H9 (cell line): ENCODE data around the gene ASCC2. TPM values are rescaled to one million over a fixed set of nuclear protein-coding genes. Genes with fewer than 3 reads are reported as not detected.

ENCODE experiments used
- DNase-seq: peaks from one replicate; pipeline ENCODE4 v3.0.0-alpha.2; 2017
- H2AFZ ChIP-seq: one replicate; pipeline ENCODE4 v1.6.1; 2013; ENCODE audit warnings: mild to moderate bottlenecking, low read length, control low read depth, moderate library complexity
- H2AK5ac ChIP-seq: 2 replicates; pipeline ENCODE4 v1.6.1; 2013; ENCODE audit warnings: low read length, control low read depth, mixed read lengths; ENCODE audit not compliant: insufficient read length
- H2BK120ac ChIP-seq: one replicate; pipeline ENCODE4 v1.6.1; 2013; ENCODE audit warnings: low read depth, mild to moderate bottlenecking, low read length, control low read depth, inconsistent platforms; ENCODE audit not compliant: poor library complexity, severe bottlenecking
- H2BK12ac ChIP-seq: 2 replicates; pipeline ENCODE4 v1.6.1; 2013; ENCODE audit warnings: low read length, control low read depth, mixed read lengths, low read depth; ENCODE audit not compliant: insufficient read length
- H2BK15ac ChIP-seq: 2 replicates; pipeline ENCODE4 v1.6.1; 2013; ENCODE audit warnings: low read depth, low read length, control low read depth
- H2BK20ac ChIP-seq: one replicate; pipeline ENCODE4 v1.6.1; 2013; ENCODE audit warnings: low read depth, mild to moderate bottlenecking, low read length, control low read depth, inconsistent platforms; ENCODE audit not compliant: poor library complexity, severe bottlenecking
- H2BK5ac ChIP-seq: 2 replicates; pipeline ENCODE4 v1.6.1; 2013; ENCODE audit warnings: low read length, control low read depth, mixed read lengths; ENCODE audit not compliant: insufficient read length
- H3K14ac ChIP-seq: 2 replicates; pipeline ENCODE4 v1.6.1; 2013; ENCODE audit warnings: low read length, control low read depth; ENCODE audit not compliant: insufficient read depth
- H3K18ac ChIP-seq: 2 replicates; pipeline ENCODE4 v1.6.1; 2013; ENCODE audit warnings: low read depth, mild to moderate bottlenecking, mixed read lengths, low read length, control low read depth; ENCODE audit not compliant: insufficient read length
- H3K23ac ChIP-seq: 2 replicates; pipeline ENCODE4 v1.6.1; 2013; ENCODE audit warnings: low read length, control low read depth, mixed read lengths, low read depth; ENCODE audit not compliant: insufficient read length
- H3K23me2 ChIP-seq: 2 replicates; pipeline ENCODE4 v1.6.1; 2013; ENCODE audit warnings: low read depth, mild to moderate bottlenecking, mixed read lengths, low read length, control low read depth; ENCODE audit not compliant: insufficient read length, poor library complexity, severe bottlenecking
- H3K27ac ChIP-seq: 2 replicates; pipeline ENCODE4 v1.5.1; 2013; ENCODE audit warnings: low read length, control low read depth, mixed read lengths, low read depth; ENCODE audit not compliant: insufficient read length
- H3K27me3 ChIP-seq: 2 replicates; pipeline ENCODE4 v1.6.1; 2013; ENCODE audit warnings: low read length, control low read depth, inconsistent platforms; ENCODE audit not compliant: insufficient read depth
- H3K4ac ChIP-seq: 2 replicates; pipeline ENCODE4 v1.6.1; 2013; ENCODE audit warnings: low read depth, mild to moderate bottlenecking, control low read depth, inconsistent platforms, low read length, moderate library complexity
- H3K4me1 ChIP-seq: 2 replicates; pipeline ENCODE4 v1.6.1; 2013; ENCODE audit warnings: low read length, control low read depth, inconsistent platforms; ENCODE audit not compliant: insufficient read depth
- H3K4me2 ChIP-seq: 2 replicates; pipeline ENCODE4 v1.6.1; 2013; ENCODE audit warnings: low read length, control low read depth, mixed read lengths; ENCODE audit not compliant: insufficient read length, insufficient read depth
- H3K56ac ChIP-seq: 2 replicates; pipeline ENCODE4 v1.6.1; 2013; ENCODE audit warnings: low read depth, mild to moderate bottlenecking, mixed read lengths, low read length, control low read depth; ENCODE audit not compliant: insufficient read length
- H3K79me1 ChIP-seq: 2 replicates; pipeline ENCODE4 v1.6.1; 2013; ENCODE audit warnings: low read depth, mild to moderate bottlenecking, moderate library complexity, low read length, control low read depth, inconsistent platforms; ENCODE audit not compliant: insufficient read depth, poor library complexity, severe bottlenecking
- H3K79me2 ChIP-seq: 2 replicates; pipeline ENCODE4 v1.6.1; 2013; ENCODE audit warnings: low read length, control low read depth, inconsistent platforms; ENCODE audit not compliant: insufficient read depth
- H3K9ac ChIP-seq: 2 replicates; pipeline ENCODE4 v1.6.1; 2013; ENCODE audit warnings: low read length, control low read depth, mixed read lengths; ENCODE audit not compliant: insufficient read length; ENCODE audit errors: extremely low read depth
- H3K9me3 ChIP-seq: one replicate; pipeline ENCODE4 v1.6.1; 2013; ENCODE audit warnings: low read depth, low read length, inconsistent platforms; ENCODE audit not compliant: control insufficient read depth
- H3T11ph ChIP-seq: one replicate; pipeline ENCODE4 v1.6.1; 2013; ENCODE audit warnings: mild to moderate bottlenecking, low read length, control low read depth, inconsistent platforms
- H4K20me1 ChIP-seq: one replicate; pipeline ENCODE4 v1.6.1; 2013; ENCODE audit not compliant: control insufficient read depth, insufficient read length, insufficient read depth
- H4K5ac ChIP-seq: 2 replicates; pipeline ENCODE4 v1.6.1; 2013; ENCODE audit warnings: low read depth, mild to moderate bottlenecking, mixed read lengths, low read length, control low read depth; ENCODE audit not compliant: insufficient read length
- H4K8ac ChIP-seq: replicated peaks from 2 replicates; pipeline ENCODE4 v1.6.1; 2013; ENCODE audit warnings: low read length, control low read depth, mixed read lengths, low read depth; ENCODE audit not compliant: insufficient read length
- H4K91ac ChIP-seq: 2 replicates; pipeline ENCODE4 v1.6.1; 2013; ENCODE audit warnings: low read depth, mild to moderate bottlenecking, moderate library complexity, mixed read lengths, low read length, control low read depth; ENCODE audit not compliant: insufficient read length
- H3K27ac Mint-ChIP-seq, 3 experiments: 2 replicates in 2 of 3; 3 replicates in 1 of 3; pipeline ENCODE4 v1.8.0; 2020 to 2021; ENCODE audit warnings: mixed read lengths in 3 of 3, mild to moderate bottlenecking in 1 of 3, moderate library complexity in 1 of 3
- H3K27me3 Mint-ChIP-seq: 2 replicates; pipeline ENCODE4 v1.8.0; 2021; ENCODE audit warnings: low read depth, mild to moderate bottlenecking, moderate library complexity, mixed read lengths
- H3K36me3 Mint-ChIP-seq, 3 experiments: 2 replicates in 2 of 3; 3 replicates in 1 of 3; pipeline ENCODE4 v1.8.0; 2020 to 2021; ENCODE audit warnings: low read depth in 3 of 3, mixed read lengths in 3 of 3; ENCODE audit not compliant: insufficient read depth in 1 of 3
- H3K4me1 Mint-ChIP-seq, 2 experiments: 2 replicates each; pipeline ENCODE4 v1.8.0; 2020; ENCODE audit warnings: mixed read lengths in 2 of 2
- H3K4me3 Mint-ChIP-seq, 2 experiments: 2 replicates in 1 of 2; 3 replicates in 1 of 2; pipeline ENCODE4 v1.8.0; 2020 to 2021; ENCODE audit warnings: mild to moderate bottlenecking in 2 of 2, mixed read lengths in 2 of 2, moderate library complexity in 1 of 2
- H3K9me3 Mint-ChIP-seq, 2 experiments: 2 replicates in 1 of 2; 3 replicates in 1 of 2; pipeline ENCODE4 v1.8.0; 2020; ENCODE audit warnings: mild to moderate bottlenecking in 2 of 2, mixed read lengths in 2 of 2, moderate library complexity in 1 of 2
- WGBS: extraction: QIAGEN DNeasy Blood & Tissue Kit; methylation state at CpG from one replicate; pipeline ENCODE4 v1.1.7; 2013; ENCODE audit warnings: missing lambda C conversion rate, low lambda C conversion rate, mixed read lengths; ENCODE audit not compliant: insufficient read length; ENCODE audit errors: extremely low coverage; 5-methylcytosine and 5-hydroxymethylcytosine counted together
- total RNA-seq: library from RNA; stranded (reverse); gene quantifications from 2 replicates; pipeline ENCODE4 v1.2.1, GENCODE V29; 2021
- TF ChIP-seq, protein P1 (sequence below): fragments of 200-600 bp; sonication (generic); conservative IDR thresholded peaks from 3 replicates; pipeline ENCODE4 v1.8.0; 2021; ENCODE audit warnings: antibody characterized with exemption, mild to moderate bottlenecking

The ASCC2 gene
- total RNA-seq, 1 experiment from 2014 or later: 48.2 TPM

DNA sequence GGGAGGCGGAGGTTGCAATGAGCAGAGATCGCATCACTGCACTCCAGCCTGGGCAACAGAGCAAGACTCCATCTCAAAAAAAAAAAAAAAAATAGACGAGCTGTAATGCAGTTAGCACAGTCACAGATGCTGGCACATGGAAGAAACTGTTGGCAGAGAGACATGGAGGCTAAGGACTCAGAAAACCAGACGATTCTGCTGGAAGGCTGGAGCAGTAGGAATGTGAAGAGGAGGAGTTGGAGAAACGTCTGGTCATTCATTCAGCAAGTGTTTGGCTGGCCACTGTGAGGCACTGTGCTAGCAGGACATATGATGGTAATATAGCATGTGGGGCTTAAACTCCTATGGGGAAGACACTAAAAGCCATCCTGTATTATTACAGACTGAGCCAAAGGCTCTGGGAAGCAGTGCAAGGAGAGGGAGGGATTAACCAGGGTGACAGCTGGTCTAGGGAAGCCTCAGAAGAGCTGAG lies 65.9 kb downstream of the ASCC2 start:
- Histone ChIP-seq H3K23me2 (peaks cover 7% of the 10 kb centered on the region), H2AK5ac (no peak overlapping the region), H3K4ac (no peak overlapping the region), H4K20me1 (no peaks in the 10 kb centered on the region), H3K23ac (no peak overlapping the region), H2BK12ac (no peak overlapping the region), H2BK5ac (no peak overlapping the region), H3K4me1 (no peaks in the 10 kb centered on the region; the same call in 1 of the 2 replicates), H2AFZ (no peak overlapping the region), H3K4me2 (no peak overlapping the region), H4K91ac (no peak overlapping the region), H3K9me3 (no peaks in the 10 kb centered on the region), H2BK15ac (no peak overlapping the region), H2BK120ac (no peak overlapping the region), H3K27me3 (no peaks in the 10 kb centered on the region), H3K56ac (no peak overlapping the region), H4K5ac (no peak overlapping the region), H3K27ac (no peak overlapping the region), H3K79me1 (no peaks in the 10 kb centered on the region), H4K8ac (no peak overlapping the region), H3K79me2 (peaks cover 7% of the 10 kb centered on the region; the same call in 1 of the 2 replicates), H3K14ac (no peak overlapping the region), H3K9ac (no peak overlapping the region), H2BK20ac (no peak overlapping the region), H3K18ac (no peak overlapping the region), H3T11ph (no peak overlapping the region)
- DNase-seq: peak; percentile 45
- WGBS: no CpG with 5 or more reads among the region's 5 CpGs
- Mint-ChIP-seq H3K9me3 (no peaks in the 10 kb centered on the region), H3K36me3 (peaks cover 12 to 29% (median 24%) of the 10 kb centered on the region in 3 experiments; a peak in 6 of 7 replicates), H3K4me3 (no peak overlapping the region), H3K27ac (peak overlapping the region in 1 of 3 experiments; percentile 82; a peak in 2 of 7 replicates), H3K27me3 (peaks cover 10% of the 10 kb centered on the region), H3K4me1 (peaks cover 9% of the 10 kb centered on the region in 2 experiments)
- TF ChIP-seq, protein P1, sequence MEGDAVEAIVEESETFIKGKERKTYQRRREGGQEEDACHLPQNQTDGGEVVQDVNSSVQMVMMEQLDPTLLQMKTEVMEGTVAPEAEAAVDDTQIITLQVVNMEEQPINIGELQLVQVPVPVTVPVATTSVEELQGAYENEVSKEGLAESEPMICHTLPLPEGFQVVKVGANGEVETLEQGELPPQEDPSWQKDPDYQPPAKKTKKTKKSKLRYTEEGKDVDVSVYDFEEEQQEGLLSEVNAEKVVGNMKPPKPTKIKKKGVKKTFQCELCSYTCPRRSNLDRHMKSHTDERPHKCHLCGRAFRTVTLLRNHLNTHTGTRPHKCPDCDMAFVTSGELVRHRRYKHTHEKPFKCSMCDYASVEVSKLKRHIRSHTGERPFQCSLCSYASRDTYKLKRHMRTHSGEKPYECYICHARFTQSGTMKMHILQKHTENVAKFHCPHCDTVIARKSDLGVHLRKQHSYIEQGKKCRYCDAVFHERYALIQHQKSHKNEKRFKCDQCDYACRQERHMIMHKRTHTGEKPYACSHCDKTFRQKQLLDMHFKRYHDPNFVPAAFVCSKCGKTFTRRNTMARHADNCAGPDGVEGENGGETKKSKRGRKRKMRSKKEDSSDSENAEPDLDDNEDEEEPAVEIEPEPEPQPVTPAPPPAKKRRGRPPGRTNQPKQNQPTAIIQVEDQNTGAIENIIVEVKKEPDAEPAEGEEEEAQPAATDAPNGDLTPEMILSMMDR: peak; percentile 67
